H9 (cell line): Measurements from ENCODE around the gene VANGL2. TPM values are rescaled to one million over a fixed set of nuclear protein-coding genes. Genes with fewer than 3 reads are reported as not detected.

ENCODE experiments used
- DNase-seq: peaks from one replicate; pipeline ENCODE4 v3.0.0-alpha.2; 2017
- H2AFZ ChIP-seq: one replicate; pipeline ENCODE4 v1.6.1; 2013; ENCODE audit warnings: mild to moderate bottlenecking, low read length, control low read depth, moderate library complexity
- H2AK5ac ChIP-seq: 2 replicates; pipeline ENCODE4 v1.6.1; 2013; ENCODE audit warnings: low read length, control low read depth, mixed read lengths; ENCODE audit not compliant: insufficient read length
- H2BK120ac ChIP-seq: one replicate; pipeline ENCODE4 v1.6.1; 2013; ENCODE audit warnings: low read depth, mild to moderate bottlenecking, low read length, control low read depth, inconsistent platforms; ENCODE audit not compliant: poor library complexity, severe bottlenecking
- H2BK12ac ChIP-seq: 2 replicates; pipeline ENCODE4 v1.6.1; 2013; ENCODE audit warnings: low read length, control low read depth, mixed read lengths, low read depth; ENCODE audit not compliant: insufficient read length
- H2BK15ac ChIP-seq: 2 replicates; pipeline ENCODE4 v1.6.1; 2013; ENCODE audit warnings: low read depth, low read length, control low read depth
- H2BK20ac ChIP-seq: one replicate; pipeline ENCODE4 v1.6.1; 2013; ENCODE audit warnings: low read depth, mild to moderate bottlenecking, low read length, control low read depth, inconsistent platforms; ENCODE audit not compliant: poor library complexity, severe bottlenecking
- H2BK5ac ChIP-seq: 2 replicates; pipeline ENCODE4 v1.6.1; 2013; ENCODE audit warnings: low read length, control low read depth, mixed read lengths; ENCODE audit not compliant: insufficient read length
- H3K14ac ChIP-seq: 2 replicates; pipeline ENCODE4 v1.6.1; 2013; ENCODE audit warnings: low read length, control low read depth; ENCODE audit not compliant: insufficient read depth
- H3K18ac ChIP-seq: 2 replicates; pipeline ENCODE4 v1.6.1; 2013; ENCODE audit warnings: low read depth, mild to moderate bottlenecking, mixed read lengths, low read length, control low read depth; ENCODE audit not compliant: insufficient read length
- H3K23ac ChIP-seq: 2 replicates; pipeline ENCODE4 v1.6.1; 2013; ENCODE audit warnings: low read length, control low read depth, mixed read lengths, low read depth; ENCODE audit not compliant: insufficient read length
- H3K23me2 ChIP-seq: 2 replicates; pipeline ENCODE4 v1.6.1; 2013; ENCODE audit warnings: low read depth, mild to moderate bottlenecking, mixed read lengths, low read length, control low read depth; ENCODE audit not compliant: insufficient read length, poor library complexity, severe bottlenecking
- H3K27ac ChIP-seq: 2 replicates; pipeline ENCODE4 v1.5.1; 2013; ENCODE audit warnings: low read length, control low read depth, mixed read lengths, low read depth; ENCODE audit not compliant: insufficient read length
- H3K27me3 ChIP-seq: 2 replicates; pipeline ENCODE4 v1.6.1; 2013; ENCODE audit warnings: low read length, control low read depth, inconsistent platforms; ENCODE audit not compliant: insufficient read depth
- H3K4ac ChIP-seq: 2 replicates; pipeline ENCODE4 v1.6.1; 2013; ENCODE audit warnings: low read depth, mild to moderate bottlenecking, control low read depth, inconsistent platforms, low read length, moderate library complexity
- H3K4me1 ChIP-seq: 2 replicates; pipeline ENCODE4 v1.6.1; 2013; ENCODE audit warnings: low read length, control low read depth, inconsistent platforms; ENCODE audit not compliant: insufficient read depth
- H3K4me2 ChIP-seq: 2 replicates; pipeline ENCODE4 v1.6.1; 2013; ENCODE audit warnings: low read length, control low read depth, mixed read lengths; ENCODE audit not compliant: insufficient read length, insufficient read depth
- H3K56ac ChIP-seq: 2 replicates; pipeline ENCODE4 v1.6.1; 2013; ENCODE audit warnings: low read depth, mild to moderate bottlenecking, mixed read lengths, low read length, control low read depth; ENCODE audit not compliant: insufficient read length
- H3K79me1 ChIP-seq: 2 replicates; pipeline ENCODE4 v1.6.1; 2013; ENCODE audit warnings: low read depth, mild to moderate bottlenecking, moderate library complexity, low read length, control low read depth, inconsistent platforms; ENCODE audit not compliant: insufficient read depth, poor library complexity, severe bottlenecking
- H3K79me2 ChIP-seq: 2 replicates; pipeline ENCODE4 v1.6.1; 2013; ENCODE audit warnings: low read length, control low read depth, inconsistent platforms; ENCODE audit not compliant: insufficient read depth
- H3K9ac ChIP-seq: 2 replicates; pipeline ENCODE4 v1.6.1; 2013; ENCODE audit warnings: low read length, control low read depth, mixed read lengths; ENCODE audit not compliant: insufficient read length; ENCODE audit errors: extremely low read depth
- H3K9me3 ChIP-seq: one replicate; pipeline ENCODE4 v1.6.1; 2013; ENCODE audit warnings: low read depth, low read length, inconsistent platforms; ENCODE audit not compliant: control insufficient read depth
- H3T11ph ChIP-seq: one replicate; pipeline ENCODE4 v1.6.1; 2013; ENCODE audit warnings: mild to moderate bottlenecking, low read length, control low read depth, inconsistent platforms
- H4K20me1 ChIP-seq: one replicate; pipeline ENCODE4 v1.6.1; 2013; ENCODE audit not compliant: control insufficient read depth, insufficient read length, insufficient read depth
- H4K5ac ChIP-seq: 2 replicates; pipeline ENCODE4 v1.6.1; 2013; ENCODE audit warnings: low read depth, mild to moderate bottlenecking, mixed read lengths, low read length, control low read depth; ENCODE audit not compliant: insufficient read length
- H4K8ac ChIP-seq: replicated peaks from 2 replicates; pipeline ENCODE4 v1.6.1; 2013; ENCODE audit warnings: low read length, control low read depth, mixed read lengths, low read depth; ENCODE audit not compliant: insufficient read length
- H4K91ac ChIP-seq: 2 replicates; pipeline ENCODE4 v1.6.1; 2013; ENCODE audit warnings: low read depth, mild to moderate bottlenecking, moderate library complexity, mixed read lengths, low read length, control low read depth; ENCODE audit not compliant: insufficient read length
- H3K27ac Mint-ChIP-seq, 3 experiments: 2 replicates in 2 of 3; 3 replicates in 1 of 3; pipeline ENCODE4 v1.8.0; 2020 to 2021; ENCODE audit warnings: mixed read lengths in 3 of 3, mild to moderate bottlenecking in 1 of 3, moderate library complexity in 1 of 3
- H3K27me3 Mint-ChIP-seq: 2 replicates; pipeline ENCODE4 v1.8.0; 2021; ENCODE audit warnings: low read depth, mild to moderate bottlenecking, moderate library complexity, mixed read lengths
- H3K36me3 Mint-ChIP-seq, 3 experiments: 2 replicates in 2 of 3; 3 replicates in 1 of 3; pipeline ENCODE4 v1.8.0; 2020 to 2021; ENCODE audit warnings: low read depth in 3 of 3, mixed read lengths in 3 of 3; ENCODE audit not compliant: insufficient read depth in 1 of 3
- H3K4me1 Mint-ChIP-seq, 2 experiments: 2 replicates each; pipeline ENCODE4 v1.8.0; 2020; ENCODE audit warnings: mixed read lengths in 2 of 2
- H3K4me3 Mint-ChIP-seq, 2 experiments: 2 replicates in 1 of 2; 3 replicates in 1 of 2; pipeline ENCODE4 v1.8.0; 2020 to 2021; ENCODE audit warnings: mild to moderate bottlenecking in 2 of 2, mixed read lengths in 2 of 2, moderate library complexity in 1 of 2
- H3K9me3 Mint-ChIP-seq, 2 experiments: 2 replicates in 1 of 2; 3 replicates in 1 of 2; pipeline ENCODE4 v1.8.0; 2020; ENCODE audit warnings: mild to moderate bottlenecking in 2 of 2, mixed read lengths in 2 of 2, moderate library complexity in 1 of 2
- CTCF ChIP-seq: fragments of 200-600 bp; sonication (generic); conservative IDR thresholded peaks from 3 replicates; pipeline ENCODE4 v1.8.0; 2021; ENCODE audit warnings: antibody characterized with exemption, mild to moderate bottlenecking
- WGBS: extraction: QIAGEN DNeasy Blood & Tissue Kit; methylation state at CpG from one replicate; pipeline ENCODE4 v1.1.7; 2013; ENCODE audit warnings: missing lambda C conversion rate, low lambda C conversion rate, mixed read lengths; ENCODE audit not compliant: insufficient read length; ENCODE audit errors: extremely low coverage; 5-methylcytosine and 5-hydroxymethylcytosine counted together
- total RNA-seq: library from RNA; stranded (reverse); gene quantifications from 2 replicates; pipeline ENCODE4 v1.2.1, GENCODE V29; 2021

The VANGL2 gene
- total RNA-seq, 1 experiment from 2014 or later = 58.5 TPM

GRCh38 chr1:160399544-160400222, 681 bp upstream of the VANGL2 start:
- peaks cover 23% of the 10 kb centered on the region; the same call in 1 of the 2 replicates for H3K4me1 ChIP-seq
- H2AFZ ChIP-seq = no peak overlapping the region
- H3K79me2 ChIP-seq = peaks cover 18% of the 10 kb centered on the region; the same call in 1 of the 2 replicates
- H3T11ph ChIP-seq = no peak overlapping the region
- no peak overlapping the region for H4K91ac ChIP-seq
- peak overlapping the region; percentile 41 for H3K18ac ChIP-seq
- no peak overlapping the region for H3K23ac ChIP-seq
- H2AK5ac ChIP-seq = no peak overlapping the region
- H3K4me2 ChIP-seq = peak overlapping the region; percentile 74
- no peaks in the 10 kb centered on the region for H4K20me1 ChIP-seq
- WGBS = no CpG with 5 or more reads among the region's 17 CpGs
- peaks cover 17% of the 10 kb centered on the region for H3K23me2 ChIP-seq
- no peak overlapping the region for H3K27ac ChIP-seq
- peak overlapping the region; percentile 76 for H2BK20ac ChIP-seq
- no peak for DNase-seq
- H2BK120ac ChIP-seq = no peak overlapping the region
- Mint-ChIP-seq H3K4me1 (peaks cover 47% of the 10 kb centered on the region in 2 experiments), H3K4me3 (peak overlapping the region; percentile 60 to 78), H3K9me3 (no peaks in the 10 kb centered on the region), H3K36me3 (peaks cover 0 to 3% (median 0%) of the 10 kb centered on the region in 3 experiments; a peak in 1 of 7 replicates), H3K27me3 (no peaks in the 10 kb centered on the region; the same call in 1 of the 2 replicates), H3K27ac (peak overlapping the region; percentile 87 to 97 (median 93); a peak in 6 of 7 replicates)
- H2BK12ac ChIP-seq = peak overlapping the region; percentile 15
- H2BK15ac ChIP-seq = no peak overlapping the region
- H3K27me3 ChIP-seq = no peaks in the 10 kb centered on the region
- H2BK5ac ChIP-seq = no peak overlapping the region
- no peak overlapping the region for H4K8ac ChIP-seq
- no peaks in the 10 kb centered on the region for H3K79me1 ChIP-seq
- no peak overlapping the region for H3K56ac ChIP-seq
- no peak overlapping the region for H3K4ac ChIP-seq
- H3K9me3 ChIP-seq = no peaks in the 10 kb centered on the region
- H3K9ac ChIP-seq = peak overlapping the region; percentile 28
- no peak; the same call in 2 of the 3 replicates for TF ChIP-seq CTCF
- no peak overlapping the region for H4K5ac ChIP-seq
- H3K14ac ChIP-seq = peak overlapping the region; percentile 80; the same call in 1 of the 2 replicates
